Activated CD4-positive, CD25-positive, alpha-beta regulatory T cell treated with anti-CD3 and anti-CD28 coated beads, Interleukin-2, amount 50 U/mL, for 24 hours (primary cell): ENCODE measurements around the gene TGOLN2.
A peak's percentile ranks its signal among the peaks of the same experiment; 100 is the strongest.

Experiments used
- ATAC-seq, 2 donors: fragments of 150-1000 bp; cut with Tn5 transposase; one replicate each; pipeline ENCODE4 v1.10.0; 2021; ENCODE audit warnings: mild to moderate bottlenecking in 1 of 2, moderate library complexity in 1 of 2

The TGOLN2 gene

GRCh38 chr2:85308896-85309555 lies 18.8 kb downstream of the TGOLN2 start:
- ATAC-seq = peak; percentile 34 to 42

GRCh38 chr2:85308201-85308600 lies 19.6 kb downstream of the TGOLN2 start:
- no peak for ATAC-seq

- ATAC-seq = no peak
These were observed 20.3 kb downstream of the TGOLN2 start for GRCh38 chr2:85307527-85307897.

- ATAC-seq = no peak
These were observed 23.8 kb downstream of the TGOLN2 start for GRCh38 chr2:85303780-85304531.

- ATAC-seq = no peak
These were observed 25.7 kb downstream of the TGOLN2 start for GRCh38 chr2:85302121-85302520.

- ATAC-seq = peak; percentile 62 to 63
These were observed 36.3 kb downstream of the TGOLN2 start for GRCh38 chr2:85291425-85292023.

- no peak for ATAC-seq
These were observed 39.5 kb downstream of the TGOLN2 start for GRCh38 chr2:85288244-85288725.

GRCh38 chr2:85287721-85288120 lies 40.1 kb downstream of the TGOLN2 start:
- no peak for ATAC-seq

- ATAC-seq = no peak
These were observed 40.9 kb downstream of the TGOLN2 start for GRCh38 chr2:85286918-85287317.

- ATAC-seq = no peak
These were observed 44.1 kb downstream of the TGOLN2 start for GRCh38 chr2:85283641-85284040.

GRCh38 chr2:85282914-85283313 lies 44.9 kb downstream of the TGOLN2 start:
- no peak for ATAC-seq

GRCh38 chr2:85281553-85281952 lies 46.2 kb downstream of the TGOLN2 start:
- ATAC-seq = no peak

GRCh38 chr2:85278361-85278760 lies 49.4 kb downstream of the TGOLN2 start:
- no peak for ATAC-seq

- no peak for ATAC-seq
These were observed 50.2 kb downstream of the TGOLN2 start for GRCh38 chr2:85277416-85278158.

GRCh38 chr2:85276571-85277118 lies 51.1 kb downstream of the TGOLN2 start:
- ATAC-seq = no peak

- ATAC-seq = no peak
These were observed 51.7 kb downstream of the TGOLN2 start for GRCh38 chr2:85275984-85276540.

GRCh38 chr2:85273738-85274731 lies 53.8 kb downstream of the TGOLN2 start:
- ATAC-seq = no peak

- no peak for ATAC-seq
These were observed 55.4 kb downstream of the TGOLN2 start for GRCh38 chr2:85272357-85272756.

GRCh38 chr2:85269959-85270358 lies 57.8 kb downstream of the TGOLN2 start:
- no peak for ATAC-seq
